PC-9 (cell line): ENCODE measurements around the gene CD93. TPM values are rescaled to one million over a fixed set of nuclear protein-coding genes. Genes with fewer than 3 reads are reported as not detected.

Experiments
- BruUV-seq: library from RNA; stranded (reverse); fragments of 400-500 nt; replicated peaks from 2 replicates; lab custom pipeline; 2021; lab: Mats Ljungman, UMichigan
- CTCF ChIA-PET: fragments of 300-600 bp; sonication (Branson Sonifier 250); formaldehyde crosslinking; loops from one replicate; lab custom pipeline; 2022; ENCODE audit warnings: antibody characterized with exemption; lab: Charles Lee
- POLR2A ChIA-PET: fragments of 300-600 bp; sonication (Branson Sonifier 250); formaldehyde crosslinking; loops from one replicate; lab custom pipeline; 2022; ENCODE audit warnings: antibody characterized with exemption; ENCODE audit not compliant: unreplicated experiment; lab: Charles Lee
- DNase-seq, 2 experiments: peaks; one replicate each; pipeline versions ENCODE4 v3.0.0 to v3.0.0-alpha.2; 2015 to 2022; ENCODE audit warnings: mixed read lengths in 1 of 2
- H2AFZ ChIP-seq: fragments of 200-600 bp; sonication (generic); 2 replicates; pipeline ENCODE4 v1.8.1; 2017; ENCODE audit warnings: antibody characterized with exemption
- H3F3A ChIP-seq: fragments of 200-600 bp; sonication (generic); 2 replicates; pipeline ENCODE4 v1.8.1; 2017; ENCODE audit warnings: antibody characterized with exemption, mild to moderate bottlenecking, low read depth; ENCODE audit not compliant: insufficient read depth
- H3K27ac ChIP-seq: fragments of 200-600 bp; sonication (generic); 2 replicates; pipeline ENCODE4 v1.6.1; 2016; ENCODE audit warnings: mixed run types
- H3K27me3 ChIP-seq: fragments of 200-600 bp; sonication (generic); 2 replicates; pipeline ENCODE4 v1.6.1; 2016; ENCODE audit warnings: low read depth, mixed run types; ENCODE audit not compliant: insufficient read depth
- H3K36me3 ChIP-seq: fragments of 200-600 bp; sonication (generic); 2 replicates; pipeline ENCODE4 v1.6.1; 2016; ENCODE audit warnings: low read depth, mixed run types
- H3K4me1 ChIP-seq: fragments of 200-600 bp; sonication (generic); replicated peaks from 2 replicates; pipeline ENCODE4 v1.6.1; 2016; ENCODE audit warnings: mixed run types; ENCODE audit not compliant: insufficient read depth
- H3K4me2 ChIP-seq: fragments of 200-600 bp; sonication (generic); 2 replicates; pipeline ENCODE4 v1.6.1; 2017; ENCODE audit warnings: mixed run types
- H3K4me3 ChIP-seq: fragments of 200-600 bp; sonication (generic); 2 replicates; pipeline ENCODE4 v1.6.1; 2016; ENCODE audit warnings: mixed run types
- H3K79me2 ChIP-seq: fragments of 200-600 bp; sonication (generic); 2 replicates; pipeline ENCODE4 v1.6.1; 2017; ENCODE audit warnings: low read depth, mixed run types
- H3K9me2 ChIP-seq: fragments of 200-600 bp; sonication (generic); 2 replicates; pipeline ENCODE4 v1.8.1; 2017; ENCODE audit warnings: mild to moderate bottlenecking; ENCODE audit not compliant: insufficient read depth
- H3K9me3 ChIP-seq: fragments of 200-600 bp; sonication (generic); 2 replicates; pipeline ENCODE4 v1.8.1; 2016; ENCODE audit warnings: low read depth; ENCODE audit not compliant: insufficient read depth
- H4K20me1 ChIP-seq: fragments of 200-600 bp; sonication (generic); 2 replicates; pipeline ENCODE4 v1.8.1; 2017; ENCODE audit not compliant: insufficient read depth
- CTCF ChIP-seq: fragments of 200-600 bp; sonication (generic); conservative IDR thresholded peaks from 2 replicates; pipeline ENCODE4 v1.6.1; 2017; ENCODE audit warnings: mixed run types, antibody characterized with exemption, mild to moderate bottlenecking, moderate library complexity
- EZH2 ChIP-seq: fragments of 200-600 bp; sonication (generic); IDR thresholded peaks from 2 replicates; pipeline ENCODE4 v1.8.0; 2017; ENCODE audit warnings: antibody characterized with exemption, low read depth
- intact Hi-C: fragments of 100-400 bp; cut with micrococcal nuclease; formaldehyde crosslinking; loops from one replicate; pipeline ENCODE4 v1.10.0; 2022; ENCODE audit not compliant: unreplicated experiment
- total RNA-seq: library from RNA; stranded (reverse); gene quantifications from 2 replicates; pipeline ENCODE4 v1.2.3, GENCODE V29; 2021

The CD93 gene
- total RNA-seq, 1 experiment from 2014 or later: 0.07 TPM

GRCh38 chr20:23060629-23061028, 25.5 kb downstream of the CD93 start:
- DNase-seq: no peak
- Histone ChIP-seq H3K4me2 (no peak overlapping the region), H3K27ac (no peak overlapping the region), H3K9me2 (peaks cover 4% of the 10 kb centered on the region; the same call in 1 of the 2 replicates), H3K9me3 (no peaks in the 10 kb centered on the region), H4K20me1 (no peaks in the 10 kb centered on the region), H3K79me2 (no peaks in the 10 kb centered on the region), H2AFZ (no peak overlapping the region), H3K27me3 (no peaks in the 10 kb centered on the region), H3F3A (no peaks in the 10 kb centered on the region), H3K4me1 (peaks cover 7% of the 10 kb centered on the region; the same call in 1 of the 2 replicates), H3K36me3 (no peaks in the 10 kb centered on the region), H3K4me3 (no peak overlapping the region)
- no TSS peak for BruUV-seq
- ChIA-PET POLR2A (no interaction called here), CTCF (no interaction called here)
- intact Hi-C loops: no loop called here
- TF ChIP-seq EZH2 (no peak), CTCF (no peak)

- Histone ChIP-seq H2AFZ (no peak overlapping the region), H3K4me1 (peaks cover 7% of the 10 kb centered on the region; the same call in 1 of the 2 replicates), H3K36me3 (no peaks in the 10 kb centered on the region), H4K20me1 (no peaks in the 10 kb centered on the region), H3K27me3 (no peaks in the 10 kb centered on the region), H3K79me2 (no peaks in the 10 kb centered on the region), H3K27ac (no peak overlapping the region), H3K4me2 (no peak overlapping the region), H3K9me3 (no peaks in the 10 kb centered on the region), H3F3A (no peaks in the 10 kb centered on the region), H3K9me2 (peaks cover 4% of the 10 kb centered on the region; the same call in 1 of the 2 replicates), H3K4me3 (no peak overlapping the region)
- CTCF ChIA-PET: no interaction called here
- intact Hi-C loops: no loop called here
- BruUV-seq: no TSS peak
- DNase-seq: no peak
- POLR2A ChIA-PET: interaction anchor here (0.5 kb wide), 1 partner anchor 942 kb away, joined by 3 read pairs; no protein-coding TSS in a partner anchor
- no peak for TF ChIP-seq EZH2
- TF ChIP-seq CTCF: no peak
Measured at GRCh38 chr20:23059846-23060245, 26.3 kb downstream of the CD93 start.

- CTCF ChIA-PET: no interaction called here
- Histone ChIP-seq H3K9me2 (peaks cover 4% of the 10 kb centered on the region; the same call in 1 of the 2 replicates), H3K9me3 (no peaks in the 10 kb centered on the region), H3K4me1 (peaks cover 7% of the 10 kb centered on the region; the same call in 1 of the 2 replicates), H2AFZ (no peak overlapping the region), H3K36me3 (no peaks in the 10 kb centered on the region), H3K4me3 (no peak overlapping the region), H3F3A (no peaks in the 10 kb centered on the region), H4K20me1 (no peaks in the 10 kb centered on the region), H3K27ac (no peak overlapping the region), H3K4me2 (no peak overlapping the region), H3K27me3 (no peaks in the 10 kb centered on the region), H3K79me2 (no peaks in the 10 kb centered on the region)
- no peak for DNase-seq
- no peak for TF ChIP-seq EZH2
- no peak for TF ChIP-seq CTCF
- no TSS peak for BruUV-seq
- POLR2A ChIA-PET: no interaction called here
- intact Hi-C loops: no loop called here
Measured at GRCh38 chr20:23059001-23059400, 27.1 kb downstream of the CD93 start.
